Measurements from ENCODE around the gene TTLL5.

The TTLL5 gene

DNA sequence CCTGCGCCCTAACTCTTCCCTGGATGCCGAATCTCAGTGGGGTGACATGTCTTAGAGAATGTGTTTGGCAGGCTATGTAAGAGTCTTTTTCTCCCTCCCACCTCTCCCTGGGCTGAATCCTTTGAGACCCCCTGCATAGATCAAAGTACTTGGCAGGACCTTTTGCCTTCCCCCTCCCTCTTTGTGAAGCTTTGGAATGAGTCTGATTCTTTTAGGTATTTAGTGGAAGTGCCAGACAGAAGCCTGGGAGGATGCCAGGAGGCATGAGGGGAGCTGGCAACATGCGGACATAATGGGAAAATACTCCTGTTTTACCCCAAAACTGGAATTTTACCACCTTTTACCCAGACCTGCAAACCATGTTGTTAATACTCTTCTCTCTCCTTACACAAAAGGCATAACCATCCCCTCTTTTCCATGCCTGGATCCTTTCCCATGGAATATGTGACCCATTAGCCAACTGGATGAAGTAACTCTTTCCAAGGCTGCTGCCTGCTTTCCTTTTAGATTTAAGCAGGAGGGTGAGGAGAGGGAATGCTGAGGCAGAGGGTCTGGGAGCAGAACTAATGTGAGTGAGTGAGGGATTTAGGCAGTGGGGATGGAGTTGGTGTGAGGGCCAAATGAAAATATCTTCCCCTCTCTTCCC lies 41.7 kb downstream of the TTLL5 start:
- no peak for DNase-seq (ENCODE audit: low read depth in 2 of 2)

DNA sequence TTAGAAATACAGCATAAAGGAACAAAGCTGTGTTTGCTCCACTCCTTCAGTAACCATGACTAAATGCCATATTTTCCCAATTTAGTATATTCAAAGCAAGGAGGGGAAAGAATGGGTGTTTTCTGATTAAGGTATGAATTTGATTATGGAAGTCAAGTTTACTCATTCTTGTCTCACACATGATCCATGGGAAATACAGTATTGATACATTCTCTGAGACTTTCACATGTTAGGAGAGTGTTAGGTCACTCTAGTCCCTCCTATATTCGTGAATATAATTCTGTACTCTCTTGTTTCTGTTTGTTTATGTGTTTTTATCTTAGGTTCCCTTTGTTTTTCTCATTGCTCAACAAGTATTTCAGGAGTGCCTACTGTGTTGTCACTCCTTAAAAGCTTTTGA lies 42.4 kb downstream of the TTLL5 start:
- no peak for DNase-seq (ENCODE audit: low read depth in 2 of 2)

DNA sequence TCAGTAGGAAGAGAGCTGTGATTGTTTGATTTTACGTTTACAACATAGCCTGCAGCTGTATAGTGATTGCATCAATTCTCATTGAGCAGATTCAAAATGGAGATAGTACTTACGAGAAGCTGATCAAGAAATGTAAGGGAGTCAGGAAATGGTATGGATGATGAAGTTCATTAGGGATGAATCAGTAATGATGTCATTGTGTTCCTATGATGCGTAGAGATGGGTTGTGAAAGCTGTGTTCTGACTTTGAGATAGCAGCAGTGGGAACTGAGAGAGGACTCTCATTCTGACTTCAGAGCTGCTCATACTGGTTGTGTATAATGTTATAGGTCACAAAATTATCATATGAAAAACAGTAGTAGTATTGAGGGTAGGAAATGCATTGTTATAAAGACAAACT lies 44.0 kb downstream of the TTLL5 start:
- DNase-seq (ENCODE audit: low read depth in 2 of 2): no peak

DNA sequence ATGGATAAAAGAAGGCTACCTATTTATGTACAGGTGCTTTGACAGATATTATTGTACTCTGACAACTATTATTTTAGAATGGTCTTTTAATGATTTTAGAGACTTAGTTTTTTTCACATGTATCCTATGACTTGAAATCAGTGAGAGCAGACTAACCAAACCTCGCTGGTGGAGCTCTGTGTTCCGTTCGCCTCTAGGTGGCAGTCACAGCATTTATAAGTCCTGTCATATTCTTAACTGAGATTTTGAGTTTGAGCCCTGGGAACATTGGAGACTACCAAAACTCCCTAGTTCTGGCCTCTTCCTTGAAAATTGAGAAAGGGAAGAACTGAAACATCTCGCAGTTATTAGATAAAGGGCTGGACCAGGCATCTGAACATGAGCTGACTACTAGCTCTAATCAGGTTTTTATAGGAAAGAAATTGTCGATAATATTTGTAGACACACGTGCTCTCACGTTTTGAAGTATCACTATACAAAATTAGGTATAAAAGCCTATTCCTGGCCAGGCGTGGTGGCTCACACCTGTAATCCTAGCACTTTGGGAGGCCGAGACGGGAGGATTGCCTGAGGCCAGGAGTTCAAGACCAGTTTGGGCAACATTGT lies 48.3 kb downstream of the TTLL5 start:
- DNase-seq (ENCODE audit: low read depth in 2 of 2): peak; percentile 12 to 23

DNA sequence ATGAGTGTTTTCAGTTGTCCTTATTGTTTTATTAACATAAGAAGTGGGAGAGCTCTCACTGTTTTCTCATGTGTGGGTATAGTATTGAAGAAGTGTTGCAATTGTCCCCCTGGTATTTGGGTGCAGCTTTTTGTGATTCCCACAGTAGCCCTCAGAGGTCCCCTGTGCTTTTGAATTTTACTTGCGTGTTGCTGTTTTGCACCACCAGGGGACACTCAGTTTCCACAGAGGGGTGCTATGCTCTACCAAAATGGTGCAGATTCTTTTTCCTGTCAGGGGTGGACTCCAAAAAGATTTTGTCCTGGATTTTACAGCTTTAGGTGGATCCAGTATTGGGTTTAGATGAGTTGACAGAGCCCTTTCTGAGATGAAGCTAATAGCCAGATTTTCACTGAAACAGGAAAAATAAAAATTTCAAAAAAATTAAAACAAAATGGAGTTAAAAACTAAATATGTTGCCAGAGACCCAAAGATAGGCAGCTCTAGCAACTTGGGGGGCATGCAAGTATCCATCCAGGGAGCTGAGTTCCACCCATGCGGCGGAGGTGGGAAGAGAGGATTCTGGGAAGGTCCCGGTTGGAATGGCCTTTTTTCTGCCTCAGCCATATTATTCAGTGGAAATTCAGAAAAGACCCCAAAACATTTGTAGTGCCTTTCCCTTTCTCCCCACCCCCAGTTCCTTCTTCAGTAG lies 50.2 kb downstream of the TTLL5 start:
- DNase-seq (ENCODE audit: low read depth in 2 of 2): no peak

DNA sequence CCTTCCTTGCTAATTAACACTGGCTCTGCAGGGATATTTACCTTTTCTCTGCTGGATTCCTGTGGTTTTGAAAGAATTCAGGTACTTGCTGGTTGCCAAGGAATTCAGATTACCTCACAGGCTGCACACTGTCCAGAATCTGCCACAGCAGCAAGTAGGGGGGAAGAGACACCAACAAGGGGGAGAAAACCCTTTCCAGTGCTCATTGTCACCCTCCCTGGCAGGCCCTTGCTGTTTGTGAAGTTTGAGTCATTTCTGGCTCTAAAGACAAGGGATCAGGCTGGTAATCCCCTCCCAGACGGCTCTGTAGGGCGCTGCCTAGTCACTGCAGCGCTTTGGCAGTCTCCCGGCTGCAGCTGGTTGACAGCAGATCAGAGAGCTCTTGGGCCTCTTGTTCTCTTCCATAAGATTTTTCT lies 50.8 kb downstream of the TTLL5 start:
- no peak for DNase-seq (ENCODE audit: low read depth in 2 of 2)

DNA sequence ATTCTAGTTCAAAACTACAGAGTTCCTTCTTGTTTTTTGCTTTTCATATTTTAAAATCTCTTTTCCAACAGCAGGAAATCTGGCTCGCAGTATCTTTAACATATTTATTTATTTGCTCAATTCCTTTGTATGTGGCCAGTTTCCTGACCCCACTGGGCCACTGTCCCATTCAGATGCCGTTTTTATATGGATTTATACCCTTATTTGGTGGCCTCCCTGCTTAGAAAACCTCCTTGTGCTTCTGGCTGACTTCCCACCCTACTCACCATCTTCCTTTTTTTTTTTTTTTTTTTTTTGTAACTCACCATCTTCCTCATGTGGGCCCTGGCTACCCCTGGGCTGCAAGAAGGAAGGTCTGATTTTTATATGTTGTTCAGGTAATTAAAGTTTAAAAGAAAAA lies 53.9 kb downstream of the TTLL5 start:
- DNase-seq (ENCODE audit: low read depth in 2 of 2): no peak

DNA sequence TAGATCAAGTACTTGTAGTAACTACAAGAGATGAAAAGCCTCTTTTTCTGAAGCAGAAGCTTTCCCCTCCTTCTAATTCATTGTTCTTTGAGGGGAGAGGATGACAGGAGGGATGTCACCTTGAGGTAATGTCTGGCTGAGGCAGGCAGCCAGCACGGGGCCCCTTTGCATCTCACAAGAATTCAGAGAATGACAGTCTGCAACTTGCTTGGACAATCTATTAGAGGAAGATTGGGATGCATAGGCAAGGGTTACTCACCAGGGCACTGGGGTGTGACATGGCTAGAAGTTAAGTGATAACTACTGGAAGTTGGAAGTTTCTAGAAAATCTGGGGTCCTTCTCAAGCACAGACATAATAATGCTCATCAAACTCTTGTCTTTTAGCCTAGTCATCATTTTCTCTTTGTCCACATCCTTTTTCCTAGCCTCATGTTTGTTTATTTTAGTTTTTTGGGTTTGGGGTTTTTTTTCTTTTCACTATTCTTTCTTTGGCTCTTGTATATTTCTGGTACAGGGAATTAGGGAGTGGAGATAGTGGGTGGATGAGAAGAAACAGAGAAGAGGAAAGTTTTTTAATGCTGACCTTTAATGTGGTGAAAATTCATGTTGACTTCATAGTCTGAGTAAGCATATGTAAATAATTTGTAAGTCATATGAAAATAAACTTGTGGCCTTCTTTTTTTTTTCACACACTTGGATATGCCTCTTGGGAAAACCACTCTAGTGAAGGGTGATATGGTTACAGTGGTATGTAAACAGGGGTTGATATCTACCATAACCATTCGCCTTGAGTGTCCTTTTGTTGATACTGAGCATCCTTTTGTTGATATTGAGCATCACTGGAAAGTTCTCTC lies 55.1 kb downstream of the TTLL5 start:
- DNase-seq (ENCODE audit: low read depth in 2 of 2): no peak

DNA sequence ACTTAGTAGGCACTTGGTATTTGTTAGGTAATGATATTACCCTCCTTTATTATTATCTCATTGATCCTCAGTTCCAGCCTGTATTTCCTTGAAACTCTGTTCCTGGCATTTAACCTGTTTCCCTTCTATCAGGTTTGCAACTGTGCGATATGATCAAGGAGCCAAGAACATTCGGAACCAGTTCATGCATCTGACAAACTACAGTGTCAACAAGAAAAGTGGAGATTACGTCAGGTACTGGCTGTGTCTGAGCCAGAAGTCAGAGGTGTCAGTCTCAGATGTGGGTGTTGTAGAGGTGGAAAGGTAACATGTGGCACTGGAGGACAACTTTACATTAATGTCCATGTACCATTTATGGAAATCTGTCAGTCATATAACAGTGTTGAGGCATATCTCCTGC lies 56.7 kb downstream of the TTLL5 start:
- DNase-seq (ENCODE audit: low read depth in 2 of 2): no peak

DNA sequence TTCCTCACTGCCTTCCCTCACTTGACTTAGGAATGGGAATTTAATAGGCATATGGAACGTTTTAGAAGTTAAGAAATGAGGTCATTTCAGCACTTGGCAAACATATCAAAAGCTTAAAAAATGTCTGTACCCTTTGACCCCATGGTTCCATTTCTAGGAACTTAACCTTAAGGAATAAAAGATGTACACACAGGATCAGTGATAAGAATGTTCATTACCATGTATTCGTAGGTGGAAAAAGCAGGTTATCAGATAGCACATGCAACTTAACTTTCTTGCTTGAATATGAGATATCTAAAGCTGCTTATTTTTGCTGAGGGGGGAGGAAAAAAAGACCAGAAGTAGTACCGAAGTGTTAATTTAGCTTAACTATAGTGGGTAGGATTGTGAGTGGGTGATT lies 57.2 kb downstream of the TTLL5 start:
- no peak for DNase-seq (ENCODE audit: low read depth in 2 of 2)

DNA sequence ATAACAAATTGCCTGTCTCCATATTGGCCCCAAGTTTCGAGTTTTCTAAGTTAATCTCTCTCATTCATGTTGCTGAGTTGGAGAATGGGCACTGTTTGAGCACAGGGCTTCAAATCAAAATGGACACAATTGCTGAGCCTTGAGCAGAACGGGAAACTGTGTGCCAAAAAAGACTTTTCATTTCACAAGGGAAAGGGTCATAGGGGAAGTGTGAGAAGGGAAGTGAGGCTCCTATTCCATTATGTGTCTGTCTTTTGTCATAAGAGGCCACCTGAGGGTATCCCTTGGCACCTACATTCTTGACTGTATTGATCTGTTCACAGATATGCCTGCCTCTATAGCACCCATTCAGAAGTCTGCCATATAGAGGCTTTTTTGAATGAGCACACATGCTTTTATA lies 59.1 kb downstream of the TTLL5 start:
- DNase-seq (ENCODE audit: low read depth in 2 of 2): no peak

DNA sequence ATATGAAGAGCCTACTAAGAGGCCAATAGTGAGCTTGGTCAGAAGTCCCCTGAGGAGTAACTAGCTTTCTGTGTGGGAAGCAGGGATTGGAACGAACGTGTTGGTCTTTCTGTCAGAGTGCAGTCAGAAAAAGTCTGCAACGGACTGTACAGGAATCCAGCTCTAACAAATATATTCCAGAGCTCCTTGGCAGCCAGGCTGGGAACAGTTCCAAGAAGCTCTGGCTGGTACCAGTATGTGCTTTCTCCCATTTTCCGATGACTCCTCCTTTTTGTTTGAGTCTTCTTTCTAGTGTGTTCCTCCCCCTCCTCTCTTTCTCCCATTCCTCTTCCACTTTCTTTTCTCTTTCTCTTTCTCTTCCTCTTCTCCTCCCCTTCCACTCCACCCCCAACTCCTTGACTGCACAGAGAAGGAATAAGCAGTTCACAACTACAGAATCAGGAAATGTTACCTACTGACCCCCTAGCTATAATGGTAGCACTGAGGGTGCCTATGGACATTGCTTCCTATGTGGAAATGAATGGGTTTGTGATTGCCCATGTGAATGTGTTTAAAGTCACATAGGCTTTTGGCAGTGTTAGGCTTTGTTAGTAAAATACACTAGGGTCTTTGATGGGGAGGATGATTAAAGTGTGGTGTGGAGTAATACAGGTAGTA lies 59.9 kb downstream of the TTLL5 start:
- no peak for DNase-seq (ENCODE audit: low read depth in 2 of 2)

DNA sequence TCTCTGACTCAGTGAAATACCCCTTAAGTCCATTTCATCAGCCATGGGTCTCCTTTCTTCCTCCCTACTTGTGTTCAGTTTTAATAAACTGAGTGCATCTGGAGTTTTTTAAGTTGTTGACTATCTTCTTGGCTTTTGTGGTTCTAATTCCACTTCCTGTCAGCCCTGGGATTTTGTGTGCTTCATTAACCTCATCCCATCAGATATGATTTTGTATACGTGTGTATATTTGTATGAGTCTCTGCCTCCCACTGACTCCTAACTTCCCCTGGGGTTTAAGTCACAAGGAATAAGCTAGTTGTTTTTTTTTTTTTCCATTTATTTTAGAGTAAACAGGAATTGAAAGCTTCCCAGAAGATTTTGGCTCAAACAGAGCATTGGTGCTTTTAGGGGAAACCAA lies 62.7 kb downstream of the TTLL5 start:
- no peak for DNase-seq (ENCODE audit: low read depth in 2 of 2)

DNA sequence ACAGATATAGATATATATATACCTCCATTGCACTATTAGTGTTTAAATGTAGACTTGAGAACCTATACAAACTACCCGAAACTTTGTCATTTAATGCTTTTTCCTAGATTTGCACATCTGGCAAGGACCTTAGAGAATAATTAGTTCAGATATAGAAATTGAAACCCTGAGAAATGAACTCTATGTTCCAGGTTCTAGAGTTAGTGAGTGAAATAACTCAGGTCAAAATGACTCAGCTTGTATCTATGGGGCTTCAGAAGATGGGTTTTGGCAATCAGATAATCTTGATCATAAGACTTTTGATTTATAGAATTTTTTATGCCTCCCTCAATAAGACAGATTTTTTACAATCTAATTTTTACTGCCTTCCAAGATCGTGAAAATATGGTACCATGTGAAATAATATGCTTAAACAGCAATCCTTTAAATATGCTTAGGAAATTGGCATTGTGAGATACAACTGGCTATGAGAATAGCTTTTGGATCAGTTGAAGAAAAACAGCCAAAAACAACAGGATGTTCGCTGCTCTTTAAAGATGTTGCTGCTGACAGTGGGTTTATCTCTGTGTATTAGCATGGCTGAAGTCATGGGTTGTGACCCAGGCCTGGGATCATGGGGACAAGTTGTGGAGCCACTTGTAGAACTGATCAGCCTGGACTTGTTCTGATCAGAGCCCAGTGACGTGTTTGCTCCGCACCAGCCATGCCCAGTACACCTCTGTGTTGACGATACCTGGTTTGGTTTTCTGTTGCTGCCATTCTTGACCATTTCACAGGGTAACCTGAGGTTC lies 63.6 kb downstream of the TTLL5 start:
- no peak for DNase-seq (ENCODE audit: low read depth in 2 of 2)

DNA sequence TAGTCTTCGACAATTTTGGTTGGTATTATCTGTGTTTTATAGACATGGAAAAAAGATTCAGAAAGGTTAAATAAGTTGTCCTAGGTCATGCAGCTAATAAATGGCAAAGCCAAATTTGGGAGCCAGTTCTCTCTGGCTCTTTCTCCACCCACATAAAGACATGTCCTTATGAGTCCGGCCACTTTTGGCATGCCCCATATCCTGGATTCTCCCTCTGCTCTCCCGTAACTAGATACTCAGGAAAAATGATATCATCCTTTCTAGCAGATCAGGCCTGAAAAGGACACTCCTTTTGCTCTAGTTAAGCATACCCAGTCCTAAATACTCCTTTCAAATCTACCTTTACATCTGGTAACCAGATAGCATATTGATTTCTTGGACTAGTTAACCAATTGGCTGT lies 64.4 kb downstream of the TTLL5 start:
- DNase-seq (ENCODE audit: low read depth in 2 of 2): no peak

DNA sequence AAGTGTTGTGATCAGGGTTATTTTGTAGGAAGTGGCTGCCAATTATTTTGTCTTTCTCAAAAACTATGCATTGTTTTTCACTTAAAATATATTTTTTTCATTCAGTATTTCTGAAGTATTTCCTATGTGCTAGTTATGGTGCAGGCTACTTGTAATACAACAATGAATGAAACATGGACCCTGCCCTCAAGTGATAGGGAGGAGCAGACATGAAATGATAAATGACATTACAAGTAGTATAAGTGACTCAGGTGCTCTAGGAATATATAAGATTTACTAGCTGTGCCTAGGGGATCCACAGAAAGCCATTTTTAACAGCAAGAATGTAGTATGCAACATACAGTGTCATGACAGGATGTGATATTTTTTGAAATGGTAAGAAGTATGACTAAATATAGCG lies 65.3 kb downstream of the TTLL5 start:
- DNase-seq (ENCODE audit: low read depth in 2 of 2): no peak

DNA sequence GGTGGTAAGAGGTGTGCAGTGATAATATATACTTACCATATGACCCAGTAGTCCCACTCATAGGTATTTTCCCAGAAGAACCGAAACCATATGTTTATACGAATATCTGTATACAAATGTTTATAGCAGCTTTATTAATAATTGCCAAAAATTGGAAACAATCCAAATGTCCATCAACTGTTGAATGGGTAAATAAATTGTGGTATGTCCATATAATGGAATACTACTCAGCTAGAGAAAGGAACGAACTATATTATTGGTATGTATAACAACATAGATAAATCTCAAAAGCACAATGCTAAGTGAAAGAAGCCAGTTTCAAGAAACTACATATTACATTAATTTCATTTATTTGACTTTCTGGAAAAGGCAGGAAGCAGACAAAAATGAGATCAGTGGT lies 66.1 kb downstream of the TTLL5 start:
- no peak for DNase-seq (ENCODE audit: low read depth in 2 of 2)

DNA sequence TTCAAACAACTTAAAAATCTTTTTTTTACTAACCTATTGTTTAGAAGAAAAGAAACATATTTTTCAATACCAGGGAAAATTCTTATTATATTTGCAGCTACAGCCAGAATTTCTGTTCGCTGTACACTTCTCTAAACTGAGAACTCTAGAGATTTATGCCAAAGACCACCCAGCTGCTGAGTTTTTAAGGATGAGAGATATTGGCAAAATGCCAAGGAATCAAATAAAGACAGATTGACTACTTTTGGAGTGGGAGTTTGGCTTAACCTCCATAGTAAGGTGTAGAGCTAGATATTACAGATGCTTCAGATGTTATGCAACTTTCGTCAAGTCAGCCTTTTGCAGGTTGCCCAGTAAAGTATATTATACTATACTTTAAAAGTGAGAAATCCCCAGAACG lies 71.8 kb downstream of the TTLL5 start:
- DNase-seq (ENCODE audit: low read depth in 2 of 2): no peak

DNA sequence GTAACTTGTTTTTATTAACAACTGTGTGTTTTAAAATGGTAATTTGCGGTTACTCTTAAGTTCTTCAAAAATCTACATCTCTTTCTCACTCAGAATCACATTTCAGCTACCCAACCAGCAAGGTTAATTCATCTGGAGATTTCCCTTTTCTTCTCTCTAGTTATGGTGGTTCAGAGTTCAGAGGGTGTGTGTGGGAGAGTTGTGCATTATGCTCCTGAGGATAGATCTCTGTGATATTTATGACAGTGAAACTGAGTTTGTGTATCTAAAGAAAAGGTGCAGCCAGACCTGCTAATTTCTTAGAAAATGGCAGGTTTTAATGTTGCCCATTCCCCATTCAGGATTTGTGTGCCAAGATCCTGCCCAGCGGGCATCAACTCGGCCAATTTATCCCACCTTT lies 73.8 kb downstream of the TTLL5 start:
- DNase-seq (ENCODE audit: low read depth in 2 of 2): no peak

DNA sequence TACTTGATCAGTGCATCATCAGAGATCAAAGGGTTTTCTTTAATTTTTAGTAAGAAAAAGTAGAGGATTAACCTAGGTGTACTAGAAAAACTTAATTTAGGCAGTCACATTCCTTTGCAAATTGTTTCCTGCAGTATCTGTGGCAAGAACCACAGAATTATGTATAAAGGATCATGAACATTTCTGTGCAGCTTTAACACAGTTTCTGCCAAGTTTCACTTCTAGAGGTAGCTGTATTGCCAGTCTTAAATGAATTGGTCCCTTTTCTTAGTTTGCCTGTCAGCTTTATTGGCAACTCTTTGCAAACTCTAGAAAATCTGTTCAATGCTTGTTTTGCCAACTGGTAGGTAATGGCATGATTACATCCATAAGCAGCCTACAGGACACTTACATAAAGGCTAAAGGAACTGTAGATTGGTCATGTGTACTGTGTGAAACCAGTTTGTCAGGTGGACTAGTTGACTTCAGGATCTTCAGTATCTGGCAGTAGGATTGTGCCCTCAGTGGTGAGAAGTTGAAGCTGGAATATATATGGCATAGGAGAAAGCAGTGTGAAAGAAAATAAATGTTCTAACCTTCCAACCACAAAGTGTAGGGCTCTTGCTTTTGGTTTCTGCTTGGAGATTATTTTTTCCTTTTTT lies 75.9 kb downstream of the TTLL5 start:
- DNase-seq (ENCODE audit: low read depth in 2 of 2): no peak

DNA sequence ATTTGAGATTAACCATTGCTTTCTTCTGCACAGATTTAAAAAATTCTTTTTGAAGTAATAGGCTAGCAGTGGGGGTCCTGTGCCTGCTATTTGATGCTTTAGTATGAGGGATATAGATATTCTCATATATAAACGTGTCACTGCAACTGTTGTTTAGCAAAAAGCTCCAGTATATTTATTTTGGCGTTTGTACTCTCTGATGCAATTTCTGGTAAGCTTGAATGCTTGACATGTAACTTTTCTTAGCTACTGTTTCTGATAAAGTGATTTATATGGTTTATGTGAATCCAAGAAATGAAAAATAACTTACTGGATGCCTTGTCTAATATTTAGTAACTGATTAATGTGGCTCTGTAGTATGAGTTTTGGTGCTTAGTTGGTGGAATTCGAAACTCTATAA lies 77.1 kb downstream of the TTLL5 start:
- DNase-seq (ENCODE audit: low read depth in 2 of 2): no peak
